ENCODE results near the gene CDK4. TPM values are rescaled to one million over a fixed set of nuclear protein-coding genes. Genes with fewer than 3 reads are reported as not detected.

The CDK4 gene
- total RNA-seq, 1 experiment from 2014 or later: 218 TPM

- no peak overlapping the region for H3K27ac Mint-ChIP-seq
- no peak overlapping the region for H3K4me2 ChIP-seq (ENCODE audit: insufficient read depth, insufficient read length, low read length)
- H3K18ac ChIP-seq (ENCODE audit: insufficient read length, low read depth, low read length): no peak overlapping the region
- H2AK5ac ChIP-seq (ENCODE audit: insufficient read length, low read length): no peak overlapping the region
- H3K9ac ChIP-seq (ENCODE audit: extremely low read depth, insufficient read length, low read length): no peak overlapping the region
- H3K4me1 ChIP-seq (ENCODE audit: insufficient read depth, low read length): no peaks in the 10 kb centered on the region; the same call in 1 of the 2 replicates
- WGBS (ENCODE audit: extremely low coverage, insufficient read length, low lambda C conversion rate): no CpG with 5 or more reads among the region's 5 CpGs
- no peak overlapping the region for H2BK12ac ChIP-seq (ENCODE audit: insufficient read length, low read depth, low read length)
- no peak overlapping the region for H3T11ph ChIP-seq (ENCODE audit: low read length)
- no peak overlapping the region for H4K5ac ChIP-seq (ENCODE audit: insufficient read length, low read depth, low read length)
- no peaks in the 10 kb centered on the region for H3K79me1 ChIP-seq (ENCODE audit: insufficient read depth, low read depth, low read length, poor library complexity, severe bottlenecking)
- H3K27me3 Mint-ChIP-seq (ENCODE audit: low read depth): peaks cover 97% of the 10 kb centered on the region
- H3K27ac ChIP-seq (ENCODE audit: insufficient read length, low read depth, low read length): no peak overlapping the region
- H4K8ac ChIP-seq (replicated peaks; ENCODE audit: insufficient read length, low read depth, low read length): no peak overlapping the region
- H2BK15ac ChIP-seq (ENCODE audit: low read depth, low read length): no peak overlapping the region
- H3K9me3 Mint-ChIP-seq: no peaks in the 10 kb centered on the region; a peak in 1 of 5 replicates
- no peak overlapping the region for H2BK5ac ChIP-seq (ENCODE audit: insufficient read length, low read length)
- H3K9me3 ChIP-seq (ENCODE audit: control insufficient read depth, low read depth, low read length): no peaks in the 10 kb centered on the region
- no peaks in the 10 kb centered on the region for H4K20me1 ChIP-seq (ENCODE audit: control insufficient read depth, insufficient read depth, insufficient read length)
- DNase-seq: peak; percentile 13
- H3K27me3 ChIP-seq (ENCODE audit: insufficient read depth, low read length): peaks cover 30% of the 10 kb centered on the region; the same call in 1 of the 2 replicates
- no peak overlapping the region for H3K23ac ChIP-seq (ENCODE audit: insufficient read length, low read depth, low read length)
- no peak for TF ChIP-seq CTCF (conservative IDR thresholded peaks at IDR 0.05)
- H3K14ac ChIP-seq (ENCODE audit: insufficient read depth, low read length): no peak overlapping the region
- no peak overlapping the region; a peak in 1 of 5 replicates for H3K4me3 Mint-ChIP-seq
- no peak overlapping the region for H2AFZ ChIP-seq (ENCODE audit: low read length)
- H4K91ac ChIP-seq (ENCODE audit: insufficient read length, low read depth, low read length): no peak overlapping the region
- H3K23me2 ChIP-seq (ENCODE audit: insufficient read length, low read depth, low read length, poor library complexity, severe bottlenecking): peaks cover 14% of the 10 kb centered on the region
- H3K4ac ChIP-seq (ENCODE audit: low read depth, low read length): no peak overlapping the region
- no peak overlapping the region for H2BK120ac ChIP-seq (ENCODE audit: low read depth, low read length, poor library complexity, severe bottlenecking)
- no peak overlapping the region for H3K56ac ChIP-seq (ENCODE audit: insufficient read length, low read depth, low read length)
- H2BK20ac ChIP-seq (ENCODE audit: low read depth, low read length, poor library complexity, severe bottlenecking): no peak overlapping the region
- H3K79me2 ChIP-seq (ENCODE audit: insufficient read depth, low read length): no peaks in the 10 kb centered on the region
- H3K4me1 Mint-ChIP-seq: peaks cover 10 to 17% of the 10 kb centered on the region in 2 experiments
- H3K36me3 Mint-ChIP-seq (ENCODE audit: insufficient read depth in 1 of 3, low read depth in 3 of 3): peaks cover 0 to 2% (median 0%) of the 10 kb centered on the region in 3 experiments; a peak in 1 of 7 replicates
These were observed 22.7 kb downstream of the CDK4 start for GRCh38 chr12:57729321-57729844.

All from H9 (cell line).